Measurements from ENCODE around the gene PLEKHO2. TPM values are rescaled to one million over a fixed set of nuclear protein-coding genes. Genes with fewer than 3 reads are reported as not detected.

PLEKHO2 gene
- total and polyA plus RNA-seq, 2 donors (not counting 3 experiments of a cell fraction or from before 2014, with no cell fraction given), result 21.9 to 24.9 TPM

DNA sequence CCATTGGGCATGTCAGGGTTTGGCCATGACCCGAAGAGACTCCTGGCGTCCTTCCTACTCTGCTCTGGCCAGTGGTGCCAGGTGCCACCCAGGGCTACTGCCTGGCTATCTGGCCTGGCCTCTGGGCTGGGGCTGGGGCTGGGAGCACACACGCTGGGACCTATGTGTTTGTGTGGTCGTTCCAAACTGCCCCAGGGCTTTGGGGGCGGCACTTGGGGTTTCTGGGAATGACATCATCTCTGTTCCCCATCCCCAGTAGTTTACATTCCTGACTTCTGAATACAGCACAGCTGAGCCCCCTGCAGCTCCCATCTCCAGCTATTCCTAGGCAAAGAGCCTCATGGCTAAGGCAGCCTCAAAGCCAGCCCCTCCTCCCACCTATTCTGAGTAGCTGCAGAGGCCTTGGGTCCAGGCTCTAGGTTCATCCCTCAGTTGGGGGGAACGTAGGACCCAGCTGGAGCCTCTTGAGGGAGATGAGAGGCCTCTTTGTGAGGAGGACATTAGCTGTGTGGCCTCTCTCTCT lies 24.3 kb downstream of the PLEKHO2 start:
- no peaks in the 10 kb centered on the region for H3K9me3 ChIP-seq (replicated peaks; ENCODE audit: control insufficient read depth, insufficient read depth, low read length)
- H3K4me2 ChIP-seq (ENCODE audit: insufficient read depth, low read length), result no peak overlapping the region
- no peak overlapping the region for H3K4me3 ChIP-seq (replicated peaks in 1 of 3; ENCODE audit: insufficient read depth in 1 of 3, low read depth in 1 of 3, low read length in 3 of 3)
- FAIRE-seq (no peak), DNase-seq (ENCODE audit: low read depth, low spot score) (no peak)
- BruUV-seq (replicated peaks), result no TSS peak
- dilution Hi-C loops (cut with MboI; ENCODE audit: extremely low pct_ligation_motif_present, low sequenced_read_pairs), result no loop called here
- H3K27ac ChIP-seq (ENCODE audit: insufficient read depth, low read depth, low read length), result no peak overlapping the region
- peaks cover 3% of the 10 kb centered on the region for H3K4me1 ChIP-seq (ENCODE audit: control insufficient read depth, extremely low read depth, insufficient read depth, low read length)
- H4K20me1 ChIP-seq (replicated peaks; ENCODE audit: control insufficient read depth, extremely low read depth, insufficient read depth, low read length), result no peaks in the 10 kb centered on the region
- intact Hi-C loops (cut with micrococcal nuclease), result no loop called here
- H3K9ac ChIP-seq (replicated peaks; ENCODE audit: extremely low read depth, insufficient read depth, low read length), result no peak overlapping the region
- no peaks in the 10 kb centered on the region for H3K79me2 ChIP-seq (ENCODE audit: control insufficient read depth, insufficient read depth, low read length)
- H3K27me3 ChIP-seq (ENCODE audit: control insufficient read depth in 2 of 2, insufficient read depth in 2 of 2, low read length in 2 of 2), result no peaks in the 10 kb centered on the region
- ChIA-PET POLR2A (no interaction called here), CTCF (interaction anchor here (0.9 to 4.0 kb wide), 3 partner anchors 9 to 66 kb away, joined by 3 to 13 read pairs (median 5); no protein-coding TSS in a partner anchor)
- H3K36me3 ChIP-seq (ENCODE audit: control insufficient read depth in 2 of 2, extremely low read depth in 1 of 2, insufficient read depth in 2 of 2, low read length in 2 of 2), result peaks cover 0 to 38% of the 10 kb centered on the region in 2 experiments
- no peaks in the 10 kb centered on the region for H3K9me1 ChIP-seq (replicated peaks; ENCODE audit: control insufficient read depth, extremely low read depth, insufficient read depth, low read length)
- H2AFZ ChIP-seq (ENCODE audit: low read depth, low read length), result no peak overlapping the region
- TF ChIP-seq EZH2 (IDR thresholded peaks at IDR 0.05; ENCODE audit: borderline replicate concordance, low read depth, low read length, severe bottlenecking) (no peak), MAX (IDR thresholded peaks at IDR 0.05; ENCODE audit: insufficient read depth, insufficient read length) (no peak), MYC (IDR thresholded peaks at IDR 0.05; ENCODE audit: low read depth, low read length) (no peak), CTCF (IDR thresholded peaks at IDR 0.05; ENCODE audit: extremely low read depth in 1 of 2, insufficient read depth in 1 of 2, low read depth in 1 of 2, low read length in 2 of 2) (no peak), JUN (IDR thresholded peaks at IDR 0.05; ENCODE audit: borderline replicate concordance, insufficient read depth, insufficient read length, low read depth) (no peak), POLR2A (IDR thresholded peaks at IDR 0.05; ENCODE audit: low read depth, low read length) (no peak), GATA2 (IDR thresholded peaks at IDR 0.05; ENCODE audit: insufficient read depth, insufficient read length, low read depth, low read length) (no peak), POLR2AphosphoS5 (IDR thresholded peaks at IDR 0.05; ENCODE audit: insufficient read depth, low read depth, low read length) (no peak), FOS (IDR thresholded peaks at IDR 0.05; ENCODE audit: borderline replicate concordance, insufficient read depth, low read length) (no peak)
